OCI-LY3 (cell line): ENCODE measurements around the gene CDV3.

Experiments used
- EZH2phosphoT487 ChIP-seq: fragments of 200-600 bp; shearing (Covaris generic); IDR thresholded peaks from 2 replicates; pipeline ENCODE4 v1.6.1; 2018; ENCODE audit warnings: antibody characterized with exemption, mixed run types, low read depth
- TF ChIP-seq, protein P1 (sequence below): fragments of 200-600, 300-600 bp; sonication (generic); IDR thresholded peaks from 2 replicates; pipeline ENCODE4 v1.5.1; 2014; ENCODE audit warnings: antibody characterized with exemption, low read length, low read depth

DNA sequence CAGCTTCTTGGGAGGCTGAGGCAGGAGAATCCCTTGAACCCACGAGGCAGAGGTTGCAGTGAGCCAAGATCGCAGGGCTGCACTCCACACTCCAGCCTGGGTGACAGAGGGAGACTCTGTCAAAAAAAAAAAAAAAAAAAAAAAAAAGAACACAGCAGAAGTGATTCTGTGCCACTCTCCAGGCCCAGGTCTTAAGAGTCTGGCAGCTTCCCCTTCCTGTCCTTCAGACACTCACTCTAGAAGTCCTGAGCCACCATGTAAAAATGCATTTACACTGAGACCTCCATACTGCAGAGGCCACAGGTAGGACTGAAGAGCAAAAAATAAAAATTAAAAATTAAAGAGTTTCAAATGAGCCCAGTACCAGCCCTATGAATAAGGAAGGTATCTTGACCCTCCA, 11.8 kb upstream of the CDV3 start:
- TF ChIP-seq, protein P1, sequence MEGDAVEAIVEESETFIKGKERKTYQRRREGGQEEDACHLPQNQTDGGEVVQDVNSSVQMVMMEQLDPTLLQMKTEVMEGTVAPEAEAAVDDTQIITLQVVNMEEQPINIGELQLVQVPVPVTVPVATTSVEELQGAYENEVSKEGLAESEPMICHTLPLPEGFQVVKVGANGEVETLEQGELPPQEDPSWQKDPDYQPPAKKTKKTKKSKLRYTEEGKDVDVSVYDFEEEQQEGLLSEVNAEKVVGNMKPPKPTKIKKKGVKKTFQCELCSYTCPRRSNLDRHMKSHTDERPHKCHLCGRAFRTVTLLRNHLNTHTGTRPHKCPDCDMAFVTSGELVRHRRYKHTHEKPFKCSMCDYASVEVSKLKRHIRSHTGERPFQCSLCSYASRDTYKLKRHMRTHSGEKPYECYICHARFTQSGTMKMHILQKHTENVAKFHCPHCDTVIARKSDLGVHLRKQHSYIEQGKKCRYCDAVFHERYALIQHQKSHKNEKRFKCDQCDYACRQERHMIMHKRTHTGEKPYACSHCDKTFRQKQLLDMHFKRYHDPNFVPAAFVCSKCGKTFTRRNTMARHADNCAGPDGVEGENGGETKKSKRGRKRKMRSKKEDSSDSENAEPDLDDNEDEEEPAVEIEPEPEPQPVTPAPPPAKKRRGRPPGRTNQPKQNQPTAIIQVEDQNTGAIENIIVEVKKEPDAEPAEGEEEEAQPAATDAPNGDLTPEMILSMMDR, result no peak
- TF ChIP-seq EZH2phosphoT487, result no peak
